Activated naive CD4-positive, alpha-beta T cell treated with anti-CD3 and anti-CD28 coated beads, Interleukin-2, amount 10 ng/mL, durations not matched to agents 7 days and 5 days (primary cell): ENCODE measurements around the gene PIK3CA.
"Not testable (repeated sequence)": the region's sequence is repeated elsewhere in the genome, so short reads cannot be mapped to it uniquely, and the experiment has no call there.

Experiments used
- CTCF ChIA-PET: fragments of 350-600 bp; sonication (Branson Sonifier 250); formaldehyde crosslinking; loops from one replicate; lab custom pipeline; 2021; ENCODE audit warnings: antibody characterized with exemption; lab: Charles Lee
- DNase-seq: peaks from one replicate; pipeline ENCODE4 v3.0.0-alpha.2; 2020
- H3K27ac Mint-ChIP-seq: one replicate; pipeline ENCODE4 v1.8.0; 2021; ENCODE audit warnings: mild to moderate bottlenecking, moderate library complexity, mixed read lengths
- H3K27me3 Mint-ChIP-seq: one replicate; pipeline ENCODE4 v1.8.0; 2021; ENCODE audit warnings: mild to moderate bottlenecking, mixed read lengths
- H3K36me3 Mint-ChIP-seq: one replicate; pipeline ENCODE4 v1.8.0; 2021; ENCODE audit warnings: mixed read lengths
- H3K4me1 Mint-ChIP-seq: one replicate; pipeline ENCODE4 v1.8.0; 2021; ENCODE audit warnings: mixed read lengths
- H3K4me3 Mint-ChIP-seq: one replicate; pipeline ENCODE4 v1.8.0; 2021; ENCODE audit warnings: mild to moderate bottlenecking, moderate library complexity, mixed read lengths
- H3K9me3 Mint-ChIP-seq: one replicate; pipeline ENCODE4 v1.8.0; 2021; ENCODE audit warnings: mixed read lengths

Gene PIK3CA

GRCh38 chr3:179242859-179243258, 94.7 kb downstream of the PIK3CA start:
- H3K36me3 Mint-ChIP-seq, CTCF ChIA-PET, H3K27ac Mint-ChIP-seq, H3K9me3 Mint-ChIP-seq, H3K27me3 Mint-ChIP-seq, H3K4me3 Mint-ChIP-seq, DNase-seq, H3K4me1 Mint-ChIP-seq: not testable (repeated sequence)

- Mint-ChIP-seq H3K4me1 (peaks cover 2% of the 10 kb centered on the region), H3K4me3 (no peak overlapping the region), H3K27ac (no peak overlapping the region), H3K36me3 (no peaks in the 10 kb centered on the region), H3K27me3 (no peaks in the 10 kb centered on the region), H3K9me3 (no peaks in the 10 kb centered on the region)
- CTCF ChIA-PET, result no interaction called here
- no peak for DNase-seq
Measured at GRCh38 chr3:179244878-179245277, 96.7 kb downstream of the PIK3CA start.

DNA sequence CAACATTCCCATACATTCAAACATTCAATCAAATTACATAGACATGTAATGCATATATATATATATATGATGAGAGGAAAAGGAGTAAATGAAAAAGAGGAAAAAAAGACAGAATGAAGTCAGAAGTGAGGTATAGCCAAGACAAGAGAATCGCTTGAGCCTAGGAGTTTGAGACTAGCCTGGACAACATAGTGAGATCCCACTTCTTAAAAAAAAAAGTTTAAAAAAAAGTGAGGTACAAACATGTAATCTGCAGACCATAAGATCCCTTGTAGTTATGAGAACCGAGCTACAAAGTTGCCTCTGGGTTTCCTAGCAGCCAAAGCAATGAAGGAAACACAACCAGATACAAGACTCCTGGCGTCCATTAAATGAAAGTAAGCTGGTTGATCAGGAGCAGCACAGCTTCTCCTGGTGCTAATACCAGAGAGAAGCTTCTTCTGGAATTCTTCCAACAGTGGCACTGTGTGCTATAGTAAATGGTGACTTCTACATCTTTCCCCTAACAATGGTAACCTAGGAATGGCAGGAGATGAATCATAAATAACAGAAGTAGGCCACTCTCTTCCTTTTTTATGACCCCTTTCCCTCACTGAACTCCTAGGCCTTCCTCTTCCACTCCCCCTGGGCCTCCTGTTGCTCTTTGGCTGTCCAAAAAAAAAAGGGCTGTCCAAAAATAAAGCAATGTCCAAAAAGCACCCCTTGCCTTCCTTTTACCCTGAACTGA, 99.3 kb downstream of the PIK3CA start:
- no peak for DNase-seq
- Mint-ChIP-seq H3K27ac (no peak overlapping the region), H3K4me1 (no peaks in the 10 kb centered on the region), H3K27me3 (no peaks in the 10 kb centered on the region), H3K36me3 (no peaks in the 10 kb centered on the region), H3K9me3 (no peaks in the 10 kb centered on the region), H3K4me3 (no peak overlapping the region)
- CTCF ChIA-PET, result no interaction called here

GRCh38 chr3:179250803-179251476, 102.8 kb downstream of the PIK3CA start, which contains the start of gene KCNMB3:
KCNMB3 (minus strand) TSS chr3:179251114; CDS start chr3:179250990, 124 bp downstream.
- Mint-ChIP-seq H3K4me1 (no peaks in the 10 kb centered on the region), H3K27ac (no peak within 1 kb of the TSS), H3K9me3 (no peaks in the 10 kb centered on the region), H3K4me3 (no peak within 1 kb of the TSS), H3K27me3 (no peaks in the 10 kb centered on the region), H3K36me3 (no peaks in the 10 kb centered on the region)
- CTCF ChIA-PET, result no interaction called here
- no peak for DNase-seq

DNA sequence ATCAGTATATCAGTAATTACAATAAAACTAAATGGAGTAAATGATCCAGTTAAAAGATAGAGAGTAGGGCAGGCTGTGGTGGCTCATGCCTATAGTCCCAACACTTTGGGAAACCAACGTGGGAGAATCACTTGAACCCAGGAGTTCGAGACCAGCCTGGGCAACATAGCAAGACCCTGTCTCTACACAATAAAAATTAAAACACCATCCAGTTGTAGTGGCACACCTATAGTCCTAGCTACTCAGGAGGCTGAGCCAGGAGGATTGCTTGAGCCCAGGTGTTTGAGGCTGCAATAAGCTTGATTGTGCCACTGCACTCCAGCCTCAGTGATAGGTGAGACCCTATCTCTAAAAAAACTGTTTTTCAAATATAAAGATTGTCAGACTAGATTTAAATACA, 108.7 kb downstream of the PIK3CA start:
- H3K4me1 Mint-ChIP-seq, result peaks cover 10% of the 10 kb centered on the region
- no peaks in the 10 kb centered on the region for H3K36me3 Mint-ChIP-seq
- H3K27ac Mint-ChIP-seq, result no peak overlapping the region
- no peak for DNase-seq
- H3K4me3 Mint-ChIP-seq, result no peak overlapping the region
- H3K27me3 Mint-ChIP-seq, result peaks cover 23% of the 10 kb centered on the region
- CTCF ChIA-PET, result no interaction called here
- peaks cover 8% of the 10 kb centered on the region for H3K9me3 Mint-ChIP-seq

DNA sequence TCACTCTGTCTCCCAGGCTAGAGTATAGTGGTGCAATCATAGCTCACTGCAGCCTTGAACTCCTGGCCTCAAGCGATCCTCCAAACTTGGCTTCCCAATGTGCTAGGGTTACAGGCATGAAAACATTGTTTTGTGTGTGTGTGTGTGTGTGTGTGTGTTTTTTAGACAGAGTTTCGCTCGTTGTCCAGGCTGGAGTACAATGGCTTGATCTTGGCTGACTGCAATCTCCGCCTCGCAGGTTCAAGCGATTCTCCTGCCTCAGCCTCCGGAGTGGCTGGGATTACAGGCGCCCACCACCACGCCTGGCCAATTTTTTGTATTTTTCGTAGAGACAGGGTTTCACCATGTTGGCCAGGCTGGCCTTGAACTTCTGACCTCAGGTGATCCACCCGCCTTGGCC, 109.6 kb downstream of the PIK3CA start:
- peaks cover 23% of the 10 kb centered on the region for H3K27me3 Mint-ChIP-seq
- peaks cover 13% of the 10 kb centered on the region for H3K4me1 Mint-ChIP-seq
- CTCF ChIA-PET, DNase-seq, H3K9me3 Mint-ChIP-seq, H3K36me3 Mint-ChIP-seq, H3K4me3 Mint-ChIP-seq, H3K27ac Mint-ChIP-seq: not testable (repeated sequence)

DNA sequence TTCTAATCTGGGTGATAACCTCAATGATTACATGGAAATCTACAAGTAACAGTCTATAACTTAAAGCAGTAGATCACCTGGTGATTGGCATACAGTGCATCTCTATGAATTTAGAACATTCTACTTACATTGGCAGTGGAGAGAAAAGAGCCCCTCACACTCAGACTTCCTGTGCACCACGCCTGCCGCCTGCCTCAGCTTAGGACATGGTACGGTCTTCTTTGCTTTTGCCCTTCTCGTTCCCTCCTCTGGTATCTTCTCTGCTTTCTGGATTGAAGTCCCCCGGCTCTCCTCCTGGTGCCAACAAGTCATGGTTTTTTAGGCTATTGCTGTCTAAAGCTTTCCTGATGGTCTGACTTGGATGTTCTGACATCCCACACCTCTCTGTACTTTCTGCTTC, 110.7 kb downstream of the PIK3CA start:
- Mint-ChIP-seq H3K4me3 (no peak overlapping the region), H3K27me3 (peaks cover 23% of the 10 kb centered on the region), H3K9me3 (peaks cover 8% of the 10 kb centered on the region), H3K4me1 (peaks cover 13% of the 10 kb centered on the region), H3K36me3 (no peaks in the 10 kb centered on the region), H3K27ac (no peak overlapping the region)
- CTCF ChIA-PET, result no interaction called here
- DNase-seq, result no peak

- H3K9me3 Mint-ChIP-seq, H3K36me3 Mint-ChIP-seq, DNase-seq, CTCF ChIA-PET: not testable (repeated sequence)
- H3K4me1 Mint-ChIP-seq, result peaks cover 13% of the 10 kb centered on the region
- peaks cover 23% of the 10 kb centered on the region for H3K27me3 Mint-ChIP-seq
- H3K27ac Mint-ChIP-seq, result peak overlapping the region; percentile 16
- peak overlapping the region; percentile 55 for H3K4me3 Mint-ChIP-seq
Measured at GRCh38 chr3:179259959-179260756, 112.0 kb downstream of the PIK3CA start.

DNA sequence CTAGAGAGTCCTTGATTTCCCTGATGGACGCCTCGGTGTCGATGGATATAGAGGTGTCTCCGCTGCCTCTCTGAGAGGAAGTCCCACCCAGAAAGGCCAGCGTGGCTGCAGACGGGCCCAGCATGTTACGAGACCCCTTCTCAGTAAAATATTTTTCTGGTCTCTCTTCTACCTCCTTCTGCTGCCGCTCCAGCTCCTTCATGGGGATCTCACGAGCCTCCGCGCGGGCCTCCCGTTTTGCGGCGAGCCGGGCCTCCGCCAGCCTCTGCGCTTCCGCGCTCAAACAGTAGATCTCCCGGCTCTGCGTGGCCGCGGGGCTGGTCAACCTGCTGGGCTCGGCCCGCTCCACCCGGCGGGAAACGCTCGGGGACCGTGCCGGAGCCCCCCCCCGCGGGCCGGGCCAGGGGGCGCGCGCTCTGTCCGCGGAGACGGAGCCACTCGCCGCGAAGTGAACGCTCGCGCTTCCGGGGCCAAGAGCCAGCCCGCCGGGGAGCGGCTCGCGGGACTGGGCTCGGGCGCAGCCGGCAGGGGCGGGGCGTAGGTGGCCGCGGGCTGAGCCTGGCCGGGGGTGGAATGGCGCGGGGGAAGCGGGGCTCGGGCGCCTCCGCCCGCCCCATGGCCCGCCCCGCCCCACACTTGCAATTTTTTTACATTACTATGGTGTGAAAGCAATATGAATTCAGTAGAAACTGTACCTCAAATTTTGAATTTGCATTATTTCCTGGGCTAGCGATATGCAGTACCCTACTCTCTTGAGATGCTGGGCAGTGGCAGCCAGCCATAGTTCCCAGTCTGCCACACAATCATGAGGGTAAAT, 113.0 kb downstream of the PIK3CA start:
- H3K9me3 Mint-ChIP-seq, result peaks cover 8% of the 10 kb centered on the region
- H3K27me3 Mint-ChIP-seq, result peaks cover 29% of the 10 kb centered on the region
- H3K27ac Mint-ChIP-seq, result peak overlapping the region; percentile 37
- H3K4me1 Mint-ChIP-seq, result peaks cover 13% of the 10 kb centered on the region
- CTCF ChIA-PET, result no interaction called here
- peak overlapping the region; percentile 69 for H3K4me3 Mint-ChIP-seq
- peak; percentile 80 for DNase-seq
- no peaks in the 10 kb centered on the region for H3K36me3 Mint-ChIP-seq

- Mint-ChIP-seq H3K27me3 (peaks cover 32% of the 10 kb centered on the region), H3K27ac (no peak overlapping the region), H3K9me3 (peaks cover 8% of the 10 kb centered on the region), H3K36me3 (no peaks in the 10 kb centered on the region), H3K4me1 (peaks cover 13% of the 10 kb centered on the region), H3K4me3 (no peak overlapping the region)
- CTCF ChIA-PET, result interaction anchor here (1.4 kb wide), 1 partner anchor 247 kb away, joined by 3 read pairs; no protein-coding TSS in a partner anchor
- no peak for DNase-seq
Measured at GRCh38 chr3:179263134-179263533, 115.0 kb downstream of the PIK3CA start.

DNA sequence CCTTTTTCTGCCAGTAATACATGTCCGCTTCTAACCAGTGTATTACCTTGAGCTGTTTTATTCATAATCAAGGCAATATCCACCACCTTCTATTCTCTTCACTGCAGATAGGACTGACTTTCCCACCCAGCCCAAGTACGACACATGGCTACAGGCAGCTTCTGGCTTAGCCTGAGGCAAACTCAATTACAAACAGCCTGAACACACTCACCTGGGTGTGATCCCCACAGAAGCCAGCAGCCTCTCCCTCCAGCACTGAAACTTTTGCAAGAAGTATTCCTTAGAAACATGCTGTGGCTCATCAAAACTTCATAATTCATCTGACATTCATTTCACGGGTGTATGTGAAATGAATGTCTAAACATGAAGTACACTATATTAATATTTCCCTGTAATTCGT, 116.3 kb downstream of the PIK3CA start:
- H3K36me3 Mint-ChIP-seq, result no peaks in the 10 kb centered on the region
- CTCF ChIA-PET, result no interaction called here
- H3K4me1 Mint-ChIP-seq, result peaks cover 13% of the 10 kb centered on the region

GRCh38 chr3:179265092-179265491, 116.9 kb downstream of the PIK3CA start:
- no peak overlapping the region for H3K27ac Mint-ChIP-seq
- no peak for DNase-seq
- H3K27me3 Mint-ChIP-seq, result peaks cover 29% of the 10 kb centered on the region
- no peak overlapping the region for H3K4me3 Mint-ChIP-seq
- H3K4me1 Mint-ChIP-seq, result peaks cover 13% of the 10 kb centered on the region
- no peaks in the 10 kb centered on the region for H3K36me3 Mint-ChIP-seq
- CTCF ChIA-PET, result interaction anchor here (0.6 kb wide), 1 partner anchor 166 kb away, joined by 3 read pairs; no protein-coding TSS in a partner anchor
- H3K9me3 Mint-ChIP-seq, result peaks cover 2% of the 10 kb centered on the region

More for the DNA sequence above, 116.3 kb downstream of the PIK3CA start:
- no peak overlapping the region for H3K27ac Mint-ChIP-seq
- peaks cover 35% of the 10 kb centered on the region for H3K27me3 Mint-ChIP-seq
- H3K4me3 Mint-ChIP-seq, result no peak overlapping the region
- no peak for DNase-seq
- peaks cover 8% of the 10 kb centered on the region for H3K9me3 Mint-ChIP-seq

DNA sequence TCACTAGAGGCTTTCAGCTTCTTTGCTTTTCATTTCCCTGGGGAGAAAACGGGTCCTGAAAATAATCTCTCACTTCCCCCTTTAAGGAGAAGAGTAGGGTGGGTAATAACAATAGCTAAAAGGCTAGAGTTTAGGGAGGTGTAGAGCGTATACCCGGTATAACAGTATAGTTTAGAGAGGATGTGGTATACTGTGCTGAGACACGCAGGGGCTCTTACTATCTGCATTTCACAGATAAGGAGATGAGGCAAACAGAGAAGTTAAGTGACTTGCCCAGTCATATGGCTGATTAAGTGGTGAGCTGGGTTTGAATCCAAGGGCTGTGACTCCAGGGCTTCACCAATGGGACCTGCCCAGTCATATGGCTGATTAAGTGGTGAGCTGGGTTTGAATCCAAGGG, 117.7 kb downstream of the PIK3CA start:
- H3K4me3 Mint-ChIP-seq, result no peak overlapping the region
- H3K36me3 Mint-ChIP-seq, result no peaks in the 10 kb centered on the region
- no peak overlapping the region for H3K27ac Mint-ChIP-seq
- CTCF ChIA-PET, result interaction anchor here (0.6 kb wide), 1 partner anchor 167 kb away, joined by 3 read pairs; no protein-coding TSS in a partner anchor
- peaks cover 21% of the 10 kb centered on the region for H3K27me3 Mint-ChIP-seq
- H3K9me3 Mint-ChIP-seq, result no peaks in the 10 kb centered on the region
- H3K4me1 Mint-ChIP-seq, result peaks cover 7% of the 10 kb centered on the region
- DNase-seq, result no peak
